Activated CD4-positive, alpha-beta T cell treated with anti-CD3 and anti-CD28 coated beads, Interleukin-2, amount 50 U/mL, for 16 hours (primary cell): Measurements from ENCODE around the gene CHST2.

Source experiments
- DNase-seq: peaks from one replicate; pipeline ENCODE4 v3.0.0-alpha.2; 2020

CHST2 gene

DNA sequence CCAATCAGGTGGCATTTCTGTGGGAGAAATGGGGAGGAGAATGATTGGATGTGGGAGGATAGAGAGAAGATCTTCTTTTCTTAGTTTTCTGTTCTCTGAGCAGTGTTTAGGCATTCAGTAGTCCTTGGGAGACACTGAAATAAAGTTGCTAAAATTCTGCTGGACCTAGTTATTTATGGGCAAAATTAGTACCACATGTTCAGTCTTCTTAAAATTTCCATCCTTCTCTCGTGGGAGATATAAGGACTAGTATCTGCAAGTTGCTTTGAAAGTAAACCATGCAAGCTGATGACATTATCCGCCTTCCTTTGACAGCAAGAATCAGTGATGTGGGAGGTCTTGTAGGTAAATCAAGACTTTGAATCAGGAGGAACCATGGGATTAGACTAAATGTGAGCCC lies 19.9 kb upstream of the CHST2 start:
- DNase-seq = no peak

GRCh38 chr3:143100451-143100850 lies 19.1 kb upstream of the CHST2 start:
- no peak for DNase-seq

DNA sequence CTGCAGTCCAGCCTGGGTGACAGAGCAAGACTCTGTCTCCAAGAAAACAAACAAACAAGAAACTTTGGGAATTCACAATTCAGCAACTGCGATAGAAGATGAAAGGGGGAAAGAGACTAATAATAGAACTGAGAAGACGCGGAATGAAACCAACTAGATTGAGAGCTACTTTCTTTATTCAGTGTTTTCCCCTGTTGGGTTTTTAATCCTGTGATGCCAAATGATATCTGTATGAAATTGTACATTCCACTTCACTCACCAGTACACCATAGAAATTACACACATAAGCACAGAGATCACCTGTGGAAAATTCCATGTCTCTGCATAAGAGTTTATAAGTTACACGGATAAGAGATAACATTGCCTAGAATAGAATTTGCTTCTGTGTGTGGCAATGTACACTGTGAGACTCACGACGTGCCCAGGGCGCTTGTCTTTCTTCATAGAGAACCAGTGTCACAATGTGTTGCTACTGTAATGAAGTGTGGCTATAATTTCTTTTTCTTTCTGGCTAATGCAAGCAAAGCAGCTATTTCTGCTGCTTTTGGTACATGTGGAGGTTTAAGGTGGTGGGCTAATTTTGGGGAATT lies 17.7 kb upstream of the CHST2 start:
- no peak for DNase-seq

- DNase-seq = no peak
Observed at GRCh38 chr3:143103652-143104051, 15.9 kb upstream of the CHST2 start.

DNA sequence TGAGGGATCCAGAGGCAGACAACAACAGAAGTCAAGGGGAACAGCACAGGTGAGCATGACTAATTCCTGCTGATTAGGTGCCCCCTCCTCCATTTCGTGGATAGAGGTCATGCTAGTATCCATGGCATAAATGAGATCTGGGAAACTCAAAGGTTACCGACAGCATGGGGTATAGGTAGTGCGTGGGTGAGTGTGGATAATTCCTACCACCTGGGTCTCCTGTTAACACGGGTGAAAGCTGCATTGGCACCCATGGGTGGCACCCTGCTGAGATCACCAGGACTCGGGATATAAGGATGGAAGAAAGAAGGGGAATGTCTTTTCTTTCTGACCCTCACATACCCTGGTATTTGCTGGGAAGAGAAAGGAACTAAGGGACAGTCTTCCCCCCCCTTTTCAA lies 14.4 kb upstream of the CHST2 start:
- no peak for DNase-seq

GRCh38 chr3:143109861-143110260 lies 9.7 kb upstream of the CHST2 start:
- no peak for DNase-seq

DNA sequence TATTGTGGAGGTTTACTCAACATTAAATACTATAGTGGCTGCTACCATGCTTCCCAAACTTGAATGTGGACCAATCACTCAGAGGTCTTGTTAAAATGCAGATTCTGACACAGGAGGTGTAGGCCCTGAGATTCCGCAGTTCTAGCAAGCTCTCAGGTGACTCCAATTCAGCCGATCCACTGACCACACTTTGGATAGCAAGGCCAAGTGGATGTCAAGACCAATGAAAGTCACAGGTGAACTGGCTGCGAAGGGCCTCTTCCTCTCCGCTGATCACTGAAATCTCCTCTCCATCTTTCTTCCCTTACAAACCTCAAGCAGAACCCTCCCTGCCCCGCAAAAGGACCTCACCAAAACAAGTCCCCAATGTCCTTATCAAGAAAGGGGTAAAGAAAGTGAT lies 9.2 kb upstream of the CHST2 start:
- DNase-seq = no peak

- DNase-seq = no peak
Observed at GRCh38 chr3:143118630-143119008, 952 bp upstream of the CHST2 start.

- DNase-seq = peak; percentile 28
Observed at GRCh38 chr3:143119974-143120715, 574 bp downstream of the CHST2 start.

- peak; percentile 56 for DNase-seq
Observed at GRCh38 chr3:143120716-143121240, 1.2 kb downstream of the CHST2 start.

DNA sequence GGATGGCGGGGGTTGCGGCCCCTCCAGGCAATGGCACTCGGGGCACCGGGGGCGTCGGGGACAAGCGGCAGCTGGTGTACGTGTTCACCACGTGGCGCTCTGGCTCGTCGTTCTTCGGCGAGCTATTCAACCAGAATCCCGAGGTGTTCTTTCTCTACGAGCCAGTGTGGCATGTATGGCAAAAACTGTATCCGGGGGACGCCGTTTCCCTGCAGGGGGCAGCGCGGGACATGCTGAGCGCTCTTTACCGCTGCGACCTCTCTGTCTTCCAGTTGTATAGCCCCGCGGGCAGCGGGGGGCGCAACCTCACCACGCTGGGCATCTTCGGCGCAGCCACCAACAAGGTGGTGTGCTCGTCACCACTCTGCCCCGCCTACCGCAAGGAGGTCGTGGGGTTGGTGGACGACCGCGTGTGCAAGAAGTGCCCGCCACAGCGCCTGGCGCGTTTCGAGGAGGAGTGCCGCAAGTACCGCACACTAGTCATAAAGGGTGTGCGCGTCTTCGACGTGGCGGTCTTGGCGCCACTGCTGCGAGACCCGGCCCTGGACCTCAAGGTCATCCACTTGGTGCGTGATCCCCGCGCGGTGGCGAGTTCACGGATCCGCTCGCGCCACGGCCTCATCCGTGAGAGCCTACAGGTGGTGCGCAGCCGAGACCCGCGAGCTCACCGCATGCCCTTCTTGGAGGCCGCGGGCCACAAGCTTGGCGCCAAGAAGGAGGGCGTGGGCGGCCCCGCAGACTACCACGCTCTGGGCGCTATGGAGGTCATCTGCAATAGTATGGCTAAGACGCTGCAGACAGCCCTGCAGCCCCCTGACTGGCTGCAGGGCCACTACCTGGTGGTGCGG lies 1.9 kb downstream of the CHST2 start:
- peak; percentile 80 for DNase-seq

DNA sequence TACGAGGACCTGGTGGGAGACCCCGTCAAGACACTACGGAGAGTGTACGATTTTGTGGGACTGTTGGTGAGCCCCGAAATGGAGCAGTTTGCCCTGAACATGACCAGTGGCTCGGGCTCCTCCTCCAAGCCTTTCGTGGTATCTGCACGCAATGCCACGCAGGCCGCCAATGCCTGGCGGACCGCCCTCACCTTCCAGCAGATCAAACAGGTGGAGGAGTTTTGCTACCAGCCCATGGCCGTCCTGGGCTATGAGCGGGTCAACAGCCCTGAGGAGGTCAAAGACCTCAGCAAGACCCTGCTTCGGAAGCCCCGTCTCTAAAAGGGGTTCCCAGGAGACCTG lies 2.5 kb downstream of the CHST2 start:
- DNase-seq = no peak

DNA sequence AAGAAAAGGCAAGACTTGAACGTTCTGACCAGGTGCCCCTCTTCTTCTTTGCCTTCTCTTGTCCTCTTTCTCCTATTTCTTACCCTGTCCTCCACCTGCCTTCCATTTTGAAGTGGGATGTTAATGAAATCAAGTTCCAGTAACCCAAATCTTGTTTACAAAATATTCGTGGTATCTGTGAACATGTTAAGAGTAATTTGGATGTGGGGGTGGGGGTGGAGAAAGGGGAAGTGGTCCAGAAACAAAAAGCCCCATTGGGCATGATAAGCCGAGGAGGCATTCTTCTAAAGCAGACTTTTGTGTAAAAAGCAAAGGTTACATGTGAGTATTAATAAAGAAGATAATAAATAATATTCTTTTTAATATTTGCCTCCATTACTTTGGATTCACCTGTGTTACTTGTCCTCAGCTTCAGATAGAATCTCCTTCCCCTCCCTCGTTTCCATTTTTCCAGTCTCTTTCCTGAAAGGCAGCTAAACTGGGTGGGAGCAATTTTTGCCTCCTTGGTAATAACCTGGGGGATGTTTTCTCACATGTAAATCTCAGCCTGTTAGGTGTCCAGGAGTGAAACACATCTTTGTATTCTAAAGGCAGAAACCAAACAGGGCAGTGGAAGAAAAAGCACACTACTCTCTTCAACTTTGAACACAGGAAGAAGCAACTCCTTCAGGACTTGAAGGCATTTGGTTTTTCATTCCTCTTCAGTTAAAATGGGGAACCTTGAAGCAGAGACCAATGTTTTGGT lies 3.2 kb downstream of the CHST2 start:
- DNase-seq = no peak

DNA sequence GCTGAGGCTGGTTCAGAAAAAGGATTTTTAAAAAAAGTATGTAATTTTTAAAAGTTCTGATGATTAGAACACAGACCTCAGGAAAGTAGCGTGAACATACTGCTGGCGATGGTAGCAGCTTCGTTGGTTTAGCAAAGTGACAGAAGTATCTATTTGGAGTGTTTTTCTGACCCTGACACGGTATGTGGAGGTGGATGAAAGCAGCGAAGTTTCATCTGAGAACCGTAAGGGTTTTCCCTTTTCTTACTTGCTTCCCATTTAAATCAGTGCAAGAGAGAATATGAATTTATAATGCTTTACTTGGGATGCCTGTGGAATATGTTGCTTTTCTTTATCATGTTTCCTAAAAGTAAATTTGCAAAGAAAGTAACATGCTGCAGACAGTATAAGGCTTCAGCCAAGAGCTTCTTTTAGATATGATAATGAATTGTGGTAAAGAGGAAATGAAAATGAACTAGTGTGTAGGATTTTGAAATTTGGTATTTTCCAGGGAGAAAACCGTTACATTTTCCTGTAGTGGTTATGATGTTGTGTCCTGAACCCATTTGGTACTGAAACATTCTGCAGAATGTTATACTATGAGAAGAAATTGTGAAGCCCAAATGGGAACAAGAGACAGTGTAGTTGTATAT lies 3.9 kb downstream of the CHST2 start:
- no peak for DNase-seq

DNA sequence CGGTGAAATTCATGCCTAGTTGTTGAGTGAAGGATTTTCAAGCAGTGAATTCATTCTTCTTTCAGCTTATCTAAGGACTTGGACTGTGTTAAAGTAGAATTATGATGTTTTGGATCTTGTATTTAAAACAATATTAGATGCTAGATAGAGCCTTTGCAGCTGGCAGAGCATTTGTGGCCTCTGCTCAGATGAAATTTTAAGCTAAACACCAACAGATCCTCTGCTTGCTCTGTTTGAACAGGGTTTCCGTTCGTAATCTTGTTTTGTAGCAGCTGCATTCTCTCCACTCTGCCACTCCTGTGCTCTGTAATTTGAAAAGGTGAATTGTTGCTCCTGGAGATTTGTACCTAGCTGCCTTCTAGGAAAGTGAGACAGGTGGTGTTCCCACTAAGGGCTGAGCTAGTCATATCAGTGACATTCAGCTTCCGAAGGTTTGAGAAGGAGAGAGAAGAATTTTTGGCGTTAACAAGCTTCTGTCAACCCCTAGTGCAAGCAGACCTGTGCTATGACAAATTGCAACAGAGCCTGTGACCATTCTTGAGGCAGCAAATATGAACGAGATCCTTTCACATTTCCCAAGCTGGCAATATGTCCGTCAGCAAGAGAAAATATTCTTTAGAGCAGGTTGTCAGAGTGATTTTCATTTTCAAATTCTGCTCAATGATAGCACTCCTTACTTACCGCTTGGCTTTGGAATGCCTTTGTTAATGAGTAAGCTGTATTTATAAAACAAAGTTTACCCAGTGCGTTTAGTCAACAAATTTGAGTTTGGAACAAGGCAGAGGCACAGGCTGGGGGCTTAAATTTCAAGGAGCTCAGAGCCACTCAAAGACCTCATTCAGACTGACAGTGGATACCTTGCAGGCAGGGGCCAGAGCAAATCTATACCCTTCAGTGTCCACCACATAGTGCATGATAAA lies 5.3 kb downstream of the CHST2 start:
- no peak for DNase-seq

- no peak for DNase-seq
Observed at GRCh38 chr3:143127801-143128200, 8.2 kb downstream of the CHST2 start.

DNA sequence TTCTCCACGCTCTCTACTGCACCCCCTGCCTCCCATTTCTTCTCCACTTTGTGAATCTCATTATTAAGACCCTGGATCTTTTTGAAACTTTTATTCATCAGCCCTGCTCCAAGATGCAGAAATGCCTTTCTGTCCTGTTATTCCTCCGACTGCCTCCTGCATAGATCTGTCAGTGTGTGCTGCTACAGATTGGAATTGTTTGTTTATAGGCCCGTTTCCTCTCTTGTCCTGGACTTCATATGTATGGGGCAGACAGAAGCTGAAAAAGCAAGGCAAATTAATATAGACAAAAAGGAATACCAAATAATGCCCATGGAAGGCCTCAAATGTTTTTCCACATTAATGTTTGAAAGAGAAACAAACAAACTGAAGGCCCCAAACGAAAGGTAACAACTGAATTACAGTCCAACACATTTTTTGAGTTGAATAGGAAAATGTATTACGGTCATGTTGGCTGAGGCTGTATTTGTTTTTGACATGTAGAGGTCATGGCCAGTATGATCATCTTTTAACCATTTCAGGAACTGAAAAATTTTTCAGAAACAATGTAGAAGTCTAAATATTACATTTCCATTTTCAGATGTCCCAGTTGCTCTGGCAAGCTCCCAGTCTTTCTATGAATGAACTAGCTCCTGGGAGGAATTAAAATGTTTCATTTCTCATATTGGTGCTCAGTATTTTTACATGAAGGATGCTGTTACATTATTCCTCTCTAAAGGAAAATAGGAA lies 8.8 kb downstream of the CHST2 start:
- DNase-seq = no peak

- no peak for DNase-seq
Observed at GRCh38 chr3:143132246-143132980, 12.8 kb downstream of the CHST2 start.

- no peak for DNase-seq
Observed at GRCh38 chr3:143134471-143134870, 14.9 kb downstream of the CHST2 start.

- DNase-seq = peak; percentile 11
Observed at GRCh38 chr3:143135150-143135549, 15.6 kb downstream of the CHST2 start.
